Immature natural killer cell (primary cell): Measurements from ENCODE around the gene SLC35G6. TPM values are rescaled to one million over a fixed set of nuclear protein-coding genes. Genes with fewer than 3 reads are reported as not detected.
A peak's percentile ranks its signal among the peaks of the same experiment; 100 is the strongest.
"Not testable (repeated sequence)": the region's sequence is repeated elsewhere in the genome, so short reads cannot be mapped to it uniquely, and the experiment has no call there.

ENCODE experiments used
- DNase-seq, 3 donors: peaks; one replicate each; pipeline ENCODE4 v3.0.0; 2022; ENCODE audit warnings: mixed read lengths in 1 of 3
- H3K27ac Mint-ChIP-seq, 6 donors: one replicate each; pipeline ENCODE4 v1.8.0; 2020; ENCODE audit warnings: mixed read lengths in 6 of 6, mild to moderate bottlenecking in 5 of 6, inconsistent platforms in 4 of 6, moderate library complexity in 3 of 6
- H3K27me3 Mint-ChIP-seq, 3 donors: one replicate each; pipeline ENCODE4 v1.8.0; 2020 to 2021; ENCODE audit warnings: low read depth in 3 of 3, mild to moderate bottlenecking in 3 of 3, mixed read lengths in 3 of 3, moderate library complexity in 3 of 3, inconsistent platforms in 1 of 3
- H3K36me3 Mint-ChIP-seq, 3 donors: one replicate each; pipeline ENCODE4 v1.8.0; 2020; ENCODE audit warnings: mixed read lengths in 3 of 3, inconsistent platforms in 2 of 3, mild to moderate bottlenecking in 2 of 3
- H3K4me1 Mint-ChIP-seq, 2 donors: one replicate each; pipeline ENCODE4 v1.8.0; 2020; ENCODE audit warnings: inconsistent platforms in 2 of 2, mild to moderate bottlenecking in 2 of 2, mixed read lengths in 2 of 2, moderate library complexity in 1 of 2
- H3K4me3 Mint-ChIP-seq, 5 donors: one replicate each; pipeline ENCODE4 v1.8.0; 2020; ENCODE audit warnings: mild to moderate bottlenecking in 5 of 5, mixed read lengths in 5 of 5, inconsistent platforms in 3 of 5, moderate library complexity in 3 of 5
- H3K9me3 Mint-ChIP-seq, 6 donors: one replicate each; pipeline ENCODE4 v1.8.0; 2020; ENCODE audit warnings: mild to moderate bottlenecking in 6 of 6, mixed read lengths in 6 of 6, inconsistent platforms in 4 of 6, moderate library complexity in 3 of 6
- polyA plus RNA-seq, 3 donors: library from polyadenylated mRNA; unstranded; fragments of 300-500 nt; fragmentation: Illumina TruSeq; gene quantifications; one replicate each; pipeline ENCODE4 v1.2.3, GENCODE V29; 2021

Gene SLC35G6
- polyA plus RNA-seq, 3 donors from 2014 or later, result not detected

DNA sequence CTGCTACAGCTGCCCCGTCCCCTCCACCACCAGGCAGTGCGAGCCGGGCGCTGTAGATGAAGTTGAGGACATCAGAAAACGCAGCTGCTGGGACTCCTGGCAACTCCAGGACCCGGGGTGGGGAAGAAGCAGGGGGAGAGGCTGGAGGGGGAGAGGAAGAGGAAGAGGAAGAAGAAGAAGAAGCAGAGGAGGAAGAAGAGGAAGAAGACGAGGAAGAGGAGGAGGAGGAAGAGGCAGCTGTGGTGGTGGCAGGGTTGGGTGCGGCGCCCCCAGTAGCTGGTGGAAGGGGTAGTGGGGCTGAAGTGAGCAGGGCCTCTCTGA is 15.0 kb upstream of the SLC35G6 start:
- no peak for DNase-seq
- Mint-ChIP-seq H3K27me3 (peaks cover 0 to 2% (median 0%) of the 10 kb centered on the region in 3 donors), H3K27ac (peak overlapping the region in 1 of 6 donors; percentile 20), H3K9me3 (no peaks in the 10 kb centered on the region), H3K36me3 (peaks cover 0 to 2% (median 0%) of the 10 kb centered on the region in 3 donors), H3K4me3 (no peak overlapping the region), H3K4me1 (peaks cover 23 to 26% of the 10 kb centered on the region in 2 donors)

DNA sequence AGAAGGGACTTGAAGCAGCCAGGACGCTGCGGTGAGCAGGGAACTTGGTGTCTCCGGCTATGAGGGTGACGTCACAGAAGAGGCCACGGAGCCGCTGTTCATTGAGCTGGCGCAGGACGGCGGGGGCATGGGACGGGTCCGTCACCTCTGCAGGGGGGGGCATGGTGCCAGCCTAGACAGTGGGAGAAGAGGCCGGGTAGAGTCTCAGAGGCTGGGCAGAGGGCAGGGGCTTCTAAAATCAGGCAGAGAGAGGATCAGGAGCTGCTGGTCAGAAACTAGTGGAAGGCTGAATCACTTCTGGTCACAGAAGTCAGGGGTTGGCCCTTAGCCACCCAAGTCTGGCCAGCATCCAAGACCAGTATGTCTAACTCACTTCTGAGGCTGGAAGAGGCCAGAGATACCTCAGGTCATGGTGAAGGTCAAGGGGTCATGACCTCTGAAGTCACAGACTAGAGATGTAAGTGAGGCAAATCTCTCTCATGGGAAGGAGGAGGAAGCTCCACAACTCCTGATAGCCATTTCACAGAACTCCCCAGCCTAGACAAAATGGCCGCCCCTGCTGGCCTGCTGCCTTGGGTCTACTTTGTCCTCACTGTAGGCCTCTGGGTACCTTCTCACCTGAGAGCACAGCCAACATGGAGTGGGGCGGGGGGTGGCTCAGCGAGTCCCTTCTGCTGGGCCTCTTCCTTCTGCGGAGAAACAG is 14.5 kb upstream of the SLC35G6 start:
- H3K36me3 Mint-ChIP-seq, result no peaks in the 10 kb centered on the region
- peak overlapping the region in 3 of 6 donors; percentile 20 to 71 (median 46) for H3K27ac Mint-ChIP-seq
- no peak overlapping the region for H3K4me3 Mint-ChIP-seq
- H3K4me1 Mint-ChIP-seq, result peaks cover 27 to 31% of the 10 kb centered on the region in 2 donors
- peaks cover 0 to 2% (median 0%) of the 10 kb centered on the region in 3 donors for H3K27me3 Mint-ChIP-seq
- DNase-seq, result no peak
- H3K9me3 Mint-ChIP-seq, result no peaks in the 10 kb centered on the region

DNA sequence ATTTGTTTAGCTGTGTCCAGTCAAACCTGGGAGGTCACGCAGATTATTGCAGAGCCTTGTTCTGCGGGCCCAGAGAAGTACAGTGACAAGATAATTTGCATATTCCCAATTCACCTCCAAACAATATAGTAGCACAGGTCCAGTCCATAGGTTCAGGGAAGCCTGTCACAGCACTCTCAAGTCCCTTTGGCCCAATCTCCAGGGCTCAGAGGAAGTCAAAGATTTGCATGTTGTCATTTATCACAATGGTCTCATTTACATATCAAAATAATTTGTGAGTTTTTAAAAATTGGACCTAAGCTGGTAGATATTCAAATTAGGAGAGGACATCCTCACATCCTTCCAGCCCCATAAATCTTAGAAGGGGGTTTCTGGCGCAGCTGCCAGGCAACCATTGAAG is 13.7 kb upstream of the SLC35G6 start:
- no peak for DNase-seq
- no peaks in the 10 kb centered on the region for H3K9me3 Mint-ChIP-seq
- peaks cover 32 to 35% of the 10 kb centered on the region in 2 donors for H3K4me1 Mint-ChIP-seq
- H3K27ac Mint-ChIP-seq, result peak overlapping the region in 3 of 6 donors; percentile 34 to 71 (median 36)
- no peak overlapping the region for H3K4me3 Mint-ChIP-seq
- no peaks in the 10 kb centered on the region for H3K36me3 Mint-ChIP-seq
- H3K27me3 Mint-ChIP-seq, result peaks cover 0 to 2% (median 0%) of the 10 kb centered on the region in 3 donors

DNA sequence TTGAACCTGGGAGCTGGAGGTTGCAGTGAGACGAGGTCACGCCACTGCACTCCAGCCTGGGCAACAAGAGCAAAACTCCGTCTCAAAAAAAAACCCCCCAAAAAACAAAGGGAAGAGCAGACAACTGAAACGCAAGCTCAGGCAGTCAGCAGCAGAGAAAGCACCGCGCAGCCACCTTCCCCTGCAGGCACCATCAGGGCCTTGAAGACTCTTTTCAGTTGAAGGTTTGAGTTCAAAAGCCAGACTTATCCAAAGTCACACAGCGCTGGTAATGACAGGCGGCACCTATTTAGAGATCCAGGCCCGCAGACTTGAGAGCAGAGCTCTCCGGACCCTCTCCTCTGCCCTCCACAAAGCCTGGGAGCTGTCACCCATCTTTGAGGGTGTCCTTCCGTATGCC is 13.0 kb upstream of the SLC35G6 start:
- no peaks in the 10 kb centered on the region for H3K9me3 Mint-ChIP-seq
- H3K27ac Mint-ChIP-seq, result peak overlapping the region in 2 of 6 donors; percentile 40 to 45
- H3K4me3 Mint-ChIP-seq, result no peak overlapping the region
- H3K27me3 Mint-ChIP-seq, result peaks cover 0 to 2% (median 0%) of the 10 kb centered on the region in 3 donors
- DNase-seq, result no peak
- H3K36me3 Mint-ChIP-seq, result no peaks in the 10 kb centered on the region
- H3K4me1 Mint-ChIP-seq, result peaks cover 32 to 35% of the 10 kb centered on the region in 2 donors

DNA sequence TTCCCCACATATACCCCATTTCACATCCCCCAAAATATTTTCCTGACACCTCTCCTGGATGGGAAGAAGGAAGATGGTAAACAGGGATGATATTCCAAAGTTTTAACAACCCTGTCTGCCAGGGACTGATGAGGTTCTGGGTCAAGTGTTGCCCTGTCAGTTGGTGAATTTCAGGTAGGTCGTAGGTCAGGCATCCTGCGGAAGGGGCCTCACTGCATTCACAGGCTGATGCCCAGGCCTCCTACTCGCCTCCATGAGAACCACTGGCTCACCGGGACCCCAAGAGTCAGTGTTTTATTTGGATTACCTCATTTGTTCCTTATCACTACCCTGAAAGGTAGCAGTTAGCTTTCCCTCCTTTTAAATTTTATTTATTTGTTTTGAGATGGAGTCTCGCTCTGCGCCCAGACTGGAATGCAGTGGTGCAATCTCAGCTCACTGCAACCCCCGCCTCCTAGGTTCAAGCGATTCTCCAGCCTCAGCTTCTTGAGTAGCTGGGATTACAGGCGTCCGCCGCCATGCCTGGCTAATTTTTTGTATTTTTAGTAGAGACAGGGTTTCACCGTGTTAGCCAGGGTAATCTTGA is 12.3 kb upstream of the SLC35G6 start:
- H3K9me3 Mint-ChIP-seq, result no peaks in the 10 kb centered on the region
- no peak overlapping the region for H3K4me3 Mint-ChIP-seq
- DNase-seq, result no peak
- peaks cover 32 to 35% of the 10 kb centered on the region in 2 donors for H3K4me1 Mint-ChIP-seq
- H3K27me3 Mint-ChIP-seq, result peaks cover 0 to 2% (median 0%) of the 10 kb centered on the region in 3 donors
- peak overlapping the region in 3 of 6 donors; percentile 20 to 55 (median 45) for H3K27ac Mint-ChIP-seq
- no peaks in the 10 kb centered on the region for H3K36me3 Mint-ChIP-seq

DNA sequence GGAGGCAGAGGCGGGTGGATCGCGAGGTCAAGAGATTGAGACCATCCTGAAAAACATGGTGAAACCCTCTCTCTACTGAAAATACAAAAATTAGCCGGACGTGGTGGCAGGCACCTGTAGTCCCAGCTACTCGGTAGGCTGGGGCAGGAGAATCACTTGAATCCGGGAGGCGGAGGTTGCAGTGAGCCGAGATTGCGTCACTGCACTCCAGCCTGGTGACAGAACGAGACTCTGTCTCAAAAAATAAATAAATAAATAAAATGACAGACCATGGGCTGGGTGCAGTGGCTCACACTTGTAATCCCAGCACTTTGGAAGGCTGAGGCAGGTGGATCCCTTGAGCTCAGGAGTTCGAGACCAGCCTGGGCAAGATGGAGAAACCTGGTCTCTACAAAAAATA is 11.4 kb upstream of the SLC35G6 start:
- Mint-ChIP-seq H3K4me1 (peaks cover 32 to 39% of the 10 kb centered on the region in 2 donors), H3K27ac (peak overlapping the region in 1 of 6 donors; percentile 17)
- DNase-seq, H3K27me3 Mint-ChIP-seq, H3K4me3 Mint-ChIP-seq, H3K36me3 Mint-ChIP-seq, H3K9me3 Mint-ChIP-seq: not testable (repeated sequence)

DNA sequence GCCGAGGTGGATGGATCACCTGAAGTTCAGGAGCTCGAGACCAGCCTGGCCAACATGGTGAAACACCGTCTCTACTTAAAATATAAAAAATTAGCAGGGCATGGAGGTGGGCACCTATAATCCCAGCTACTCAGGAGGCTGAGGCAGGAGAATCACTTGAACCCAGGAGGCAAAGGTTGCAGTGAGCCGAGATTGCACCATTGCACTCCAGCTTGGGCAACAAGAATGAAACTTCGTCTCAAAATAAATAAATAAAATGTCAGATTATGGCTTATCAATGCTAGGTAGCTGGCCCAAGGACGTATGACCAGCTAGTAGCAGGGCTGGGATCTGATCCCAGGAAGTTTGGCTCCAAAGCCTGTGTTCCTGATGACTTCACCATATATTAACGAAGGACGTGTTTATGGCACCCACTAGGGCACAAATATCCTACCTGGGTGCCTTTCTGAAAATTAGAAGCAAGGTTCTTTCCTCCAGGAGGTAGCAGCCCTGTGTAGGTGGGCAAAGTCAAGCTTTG is 10.7 kb upstream of the SLC35G6 start:
- Mint-ChIP-seq H3K4me1 (peaks cover 38 to 41% of the 10 kb centered on the region in 2 donors), H3K27ac (peak overlapping the region in 4 of 6 donors; percentile 53 to 89 (median 72))
- not testable (repeated sequence) for DNase-seq, H3K27me3 Mint-ChIP-seq, H3K4me3 Mint-ChIP-seq, H3K36me3 Mint-ChIP-seq, H3K9me3 Mint-ChIP-seq

DNA sequence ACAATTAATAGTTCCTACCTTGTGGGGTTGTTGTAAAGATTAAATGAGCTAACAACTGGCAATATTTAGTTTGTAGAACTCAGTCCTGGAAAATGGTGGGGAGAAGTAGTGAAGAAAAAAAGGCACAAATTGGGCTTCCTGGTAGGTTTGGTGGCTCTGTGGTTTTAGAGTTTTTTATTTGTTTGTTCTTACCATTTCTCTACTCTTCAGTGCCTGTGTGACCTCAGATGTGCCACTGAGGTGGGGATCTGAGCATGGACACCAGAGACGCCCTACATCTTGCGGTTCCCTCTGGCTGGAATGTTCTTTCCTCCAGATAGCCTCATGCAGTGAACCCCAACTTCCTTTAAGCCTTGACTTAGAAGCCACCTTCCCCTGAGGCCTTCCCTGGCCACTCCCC is 9.5 kb upstream of the SLC35G6 start:
- DNase-seq, result no peak
- no peaks in the 10 kb centered on the region for H3K9me3 Mint-ChIP-seq
- peaks cover 48 to 49% of the 10 kb centered on the region in 2 donors for H3K4me1 Mint-ChIP-seq
- peak overlapping the region; percentile 58 to 91 (median 88) for H3K27ac Mint-ChIP-seq
- H3K4me3 Mint-ChIP-seq, result peak overlapping the region in 3 of 5 donors; percentile 26 to 45 (median 28)
- no peaks in the 10 kb centered on the region for H3K36me3 Mint-ChIP-seq
- peaks cover 1 to 4% (median 2%) of the 10 kb centered on the region in 3 donors for H3K27me3 Mint-ChIP-seq

DNA sequence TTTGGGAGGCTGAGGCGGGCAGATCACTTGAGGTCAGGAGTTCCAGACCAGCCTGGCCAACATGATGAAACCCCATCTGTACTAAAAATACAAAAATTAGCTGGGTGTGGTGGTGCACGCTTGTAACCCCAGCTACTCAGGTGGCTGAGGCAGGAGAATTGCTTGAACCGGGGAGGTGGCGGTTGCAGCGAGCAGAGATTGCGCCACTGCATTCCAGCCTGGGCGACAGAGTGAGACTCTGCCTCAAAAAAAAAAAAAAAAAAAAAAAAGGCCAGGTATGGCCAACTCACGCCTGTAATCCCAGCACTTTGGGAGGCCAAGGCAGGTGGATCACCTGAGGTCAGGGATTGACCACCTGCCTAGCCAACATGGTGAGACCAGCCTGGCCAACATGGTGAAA is 6.5 kb upstream of the SLC35G6 start:
- Mint-ChIP-seq H3K27me3 (peaks cover 11 to 22% (median 19%) of the 10 kb centered on the region in 3 donors), H3K4me1 (peaks cover 56 to 59% of the 10 kb centered on the region in 2 donors), H3K27ac (peak overlapping the region in 4 of 6 donors; percentile 28 to 99 (median 47)), H3K4me3 (peak overlapping the region in 1 of 5 donors; percentile 13)
- not testable (repeated sequence) for DNase-seq, H3K9me3 Mint-ChIP-seq, H3K36me3 Mint-ChIP-seq

DNA sequence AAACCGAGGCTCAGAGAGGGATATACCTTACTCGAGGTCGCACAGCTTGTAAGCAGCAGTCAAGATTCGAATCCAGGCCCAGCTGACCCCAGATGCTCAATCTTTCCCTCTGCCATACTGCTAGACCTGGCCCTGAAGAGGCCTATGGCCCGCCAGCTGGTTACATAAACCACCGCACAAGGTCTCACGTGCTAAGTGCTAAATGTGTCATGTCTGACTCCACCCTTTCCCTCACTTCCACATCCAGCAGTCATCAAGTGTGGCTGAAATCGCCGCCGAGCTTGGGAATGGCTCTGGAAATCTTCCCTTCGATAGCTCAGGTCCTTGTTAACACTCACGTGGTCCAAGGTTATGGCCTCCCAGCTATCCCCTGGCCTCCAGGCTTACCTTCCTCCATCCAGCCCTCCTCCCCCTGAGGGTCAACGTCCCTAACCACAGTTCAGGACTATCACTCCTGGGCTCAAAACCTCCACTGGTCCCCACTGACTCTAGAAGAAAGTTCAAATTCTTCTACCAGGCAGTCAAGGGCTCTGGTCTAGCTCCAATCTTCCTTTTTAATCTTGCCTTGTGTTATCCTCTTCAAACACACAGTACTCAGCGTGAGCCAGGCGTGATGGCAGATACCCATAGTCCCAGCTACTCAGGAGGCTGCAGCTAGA is 5.4 kb upstream of the SLC35G6 start:
- Mint-ChIP-seq H3K27ac (peak overlapping the region; percentile 94 to 99 (median 97)), H3K27me3 (peaks cover 17 to 26% (median 24%) of the 10 kb centered on the region in 3 donors), H3K4me3 (peak overlapping the region; percentile 90 to 98 (median 94)), H3K9me3 (no peaks in the 10 kb centered on the region), H3K36me3 (no peaks in the 10 kb centered on the region), H3K4me1 (peaks cover 62 to 66% of the 10 kb centered on the region in 2 donors)
- peak; percentile 38 to 53 (median 53) for DNase-seq

DNA sequence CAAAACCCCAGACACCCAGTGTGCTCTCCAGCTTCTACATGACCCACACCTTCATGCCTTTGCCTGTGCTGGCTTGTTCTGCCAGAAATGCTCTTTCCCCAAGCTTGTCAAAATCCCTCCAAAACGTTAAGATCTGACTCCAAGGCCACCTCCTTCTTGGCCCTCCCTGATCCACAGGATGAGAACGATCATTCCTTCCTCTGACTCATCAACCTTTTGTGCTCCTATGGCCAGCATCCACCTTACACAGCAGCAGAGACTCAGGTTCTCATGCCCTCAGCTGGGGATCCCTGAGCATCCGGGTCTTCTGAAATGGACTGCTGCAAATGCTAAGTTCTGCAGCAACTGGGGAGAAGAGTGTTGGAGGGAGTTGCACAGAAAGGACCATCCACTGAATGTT is 4.8 kb upstream of the SLC35G6 start:
- peaks cover 18 to 26% (median 25%) of the 10 kb centered on the region in 3 donors for H3K27me3 Mint-ChIP-seq
- no peaks in the 10 kb centered on the region for H3K36me3 Mint-ChIP-seq
- peaks cover 60 to 63% of the 10 kb centered on the region in 2 donors for H3K4me1 Mint-ChIP-seq
- H3K4me3 Mint-ChIP-seq, result peak overlapping the region; percentile 90 to 98 (median 94)
- DNase-seq, result no peak
- H3K9me3 Mint-ChIP-seq, result no peaks in the 10 kb centered on the region
- H3K27ac Mint-ChIP-seq, result peak overlapping the region; percentile 94 to 99 (median 97)

DNA sequence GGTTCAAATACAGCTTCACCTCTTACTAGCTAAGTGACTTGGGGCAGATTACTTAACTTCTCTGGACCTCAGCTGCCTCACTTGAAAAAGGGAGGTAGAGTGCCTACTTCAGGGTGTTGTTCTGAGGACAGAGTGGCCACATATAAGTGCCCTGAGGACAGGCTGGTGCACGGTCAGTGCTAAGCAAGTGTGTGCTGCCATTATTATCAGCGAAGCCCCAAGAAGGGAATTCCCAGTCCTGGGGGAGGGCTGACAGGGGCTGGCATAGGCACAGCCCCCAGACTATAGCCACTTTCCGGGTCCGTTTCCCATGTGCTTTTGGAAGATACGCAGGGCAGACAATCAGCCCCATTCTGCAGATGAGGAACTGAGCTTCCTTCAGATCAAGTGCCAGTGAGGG is 4.3 kb upstream of the SLC35G6 start:
- Mint-ChIP-seq H3K36me3 (no peaks in the 10 kb centered on the region), H3K27ac (peak overlapping the region; percentile 94 to 99 (median 97)), H3K4me1 (peaks cover 59 to 63% of the 10 kb centered on the region in 2 donors), H3K9me3 (no peaks in the 10 kb centered on the region), H3K27me3 (peaks cover 19 to 29% (median 27%) of the 10 kb centered on the region in 3 donors), H3K4me3 (peak overlapping the region; percentile 90 to 98 (median 94))
- DNase-seq, result no peak

DNA sequence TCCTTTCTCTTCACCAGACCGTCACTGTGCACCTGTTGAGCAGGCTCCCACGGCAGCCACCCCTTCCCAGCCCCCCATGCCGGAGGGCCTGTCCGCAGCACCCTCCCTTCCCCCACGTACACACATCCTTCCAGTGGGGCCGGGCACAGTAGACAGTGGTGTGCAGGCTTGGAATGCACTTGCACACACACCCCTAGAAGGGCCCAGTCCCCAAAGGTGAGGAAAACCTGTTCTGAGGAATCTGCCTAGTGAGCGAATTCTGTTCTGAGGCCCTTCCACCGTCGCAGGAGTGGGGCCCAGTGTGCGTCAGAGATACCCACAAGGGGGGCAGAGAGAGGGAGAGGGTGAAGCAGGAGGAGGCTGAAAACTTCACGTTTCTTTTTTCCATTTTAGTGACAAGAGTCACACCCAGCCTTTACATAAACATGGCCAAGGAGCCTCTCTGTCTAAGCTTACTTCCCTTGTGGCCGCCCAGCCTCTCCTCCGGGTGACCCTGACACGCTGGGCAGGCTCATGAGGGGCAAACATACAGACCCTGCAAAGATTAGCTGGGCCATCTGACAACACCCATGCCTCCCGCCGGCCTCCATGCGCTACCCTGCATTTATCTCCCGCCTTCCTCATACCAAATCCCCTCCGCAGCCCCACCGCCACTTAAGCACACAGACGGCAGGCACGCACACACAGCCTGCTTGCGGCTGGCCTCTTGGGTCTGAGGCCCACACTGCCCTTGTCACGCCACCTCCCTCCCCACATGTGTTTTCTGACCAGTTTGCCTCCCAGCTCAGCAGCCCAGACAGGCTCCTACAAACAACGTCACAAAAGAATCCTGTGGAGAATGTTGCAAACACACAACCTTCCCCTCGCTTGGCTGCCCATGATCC is 3.6 kb upstream of the SLC35G6 start:
- peak overlapping the region; percentile 94 to 99 (median 97) for H3K27ac Mint-ChIP-seq
- H3K9me3 Mint-ChIP-seq, result no peaks in the 10 kb centered on the region
- DNase-seq, result peak; percentile 70 to 72 (median 72)
- no peaks in the 10 kb centered on the region for H3K36me3 Mint-ChIP-seq
- peaks cover 61 to 65% of the 10 kb centered on the region in 2 donors for H3K4me1 Mint-ChIP-seq
- peak overlapping the region; percentile 90 to 98 (median 94) for H3K4me3 Mint-ChIP-seq
- peaks cover 19 to 30% (median 27%) of the 10 kb centered on the region in 3 donors for H3K27me3 Mint-ChIP-seq
